HTERT RPE-1 (cell line): Measurements from ENCODE around the gene RNASEH2B.

ENCODE experiments used
- in situ Hi-C: fragments of 300-500 bp; cut with MboI; formaldehyde crosslinking; loops from 4 replicates; pipeline ENCODE4 v1.14.3; 2020; ENCODE audit warnings: low sequenced_read_pairs

Gene RNASEH2B

DNA sequence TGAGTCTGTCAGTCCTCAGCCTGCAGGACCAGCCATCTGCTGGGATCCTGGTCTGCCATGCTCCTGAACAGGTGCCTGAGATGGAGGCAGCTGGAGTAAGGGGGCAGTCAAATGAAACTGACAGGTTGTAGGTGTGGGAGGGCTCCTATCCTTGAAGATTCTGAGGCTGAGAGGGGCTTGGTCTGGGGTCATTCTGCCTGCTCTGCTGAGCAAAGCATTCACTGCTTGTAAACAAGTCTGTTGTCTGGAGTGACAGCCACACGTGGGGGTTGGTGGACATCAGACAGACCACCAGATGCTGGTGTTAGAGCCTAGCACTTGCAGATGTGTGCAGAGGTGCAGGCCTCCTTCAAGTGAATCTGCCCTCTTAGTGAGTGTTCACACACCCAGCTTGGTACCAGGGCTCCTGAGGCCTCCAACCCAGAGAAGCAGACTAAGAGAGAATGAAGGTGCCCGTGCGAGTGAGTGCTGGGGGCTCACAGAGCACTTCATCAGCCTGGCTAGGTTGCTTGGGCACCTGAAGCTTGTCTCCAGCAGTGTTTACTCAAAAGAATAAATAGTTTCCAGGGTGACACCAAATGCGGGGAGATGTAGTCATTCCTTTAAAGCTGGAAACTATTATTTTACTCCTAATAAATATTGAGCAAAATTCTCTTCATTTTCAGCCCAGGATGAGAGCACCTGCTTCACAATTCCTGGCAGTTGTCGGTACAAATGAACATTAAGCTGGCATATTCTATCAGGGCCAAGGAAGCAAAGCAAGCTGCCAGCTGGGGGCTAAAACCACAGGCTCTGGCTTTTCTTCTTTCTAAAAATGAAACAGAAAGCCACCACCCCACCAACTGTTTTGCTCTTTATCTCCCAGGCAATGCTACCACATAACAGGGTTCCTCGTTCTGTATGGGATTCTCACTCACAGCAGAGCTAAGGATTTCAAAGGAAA lies 82.3 kb downstream of the RNASEH2B start:
- in situ Hi-C loops: no loop called here

DNA sequence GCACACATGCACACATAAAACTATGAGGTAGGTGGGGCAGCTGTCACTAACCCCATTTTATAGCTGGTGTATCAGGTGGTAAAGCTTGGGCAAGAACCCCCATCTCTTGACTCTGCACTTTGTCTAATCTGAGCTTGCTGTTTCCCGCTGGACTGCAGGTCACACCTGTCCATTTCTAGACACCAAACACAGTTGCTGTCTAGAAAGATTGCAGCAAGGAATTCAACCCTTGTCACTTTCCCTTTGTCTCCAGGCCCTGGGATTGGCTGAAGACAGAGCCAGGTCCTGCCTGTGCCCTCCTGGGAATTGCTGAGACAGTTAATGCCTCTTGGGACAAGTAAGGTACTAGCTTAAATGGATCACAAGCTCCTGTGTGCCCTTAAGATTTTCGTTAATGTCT lies 83.8 kb downstream of the RNASEH2B start:
- in situ Hi-C loops: no loop called here

DNA sequence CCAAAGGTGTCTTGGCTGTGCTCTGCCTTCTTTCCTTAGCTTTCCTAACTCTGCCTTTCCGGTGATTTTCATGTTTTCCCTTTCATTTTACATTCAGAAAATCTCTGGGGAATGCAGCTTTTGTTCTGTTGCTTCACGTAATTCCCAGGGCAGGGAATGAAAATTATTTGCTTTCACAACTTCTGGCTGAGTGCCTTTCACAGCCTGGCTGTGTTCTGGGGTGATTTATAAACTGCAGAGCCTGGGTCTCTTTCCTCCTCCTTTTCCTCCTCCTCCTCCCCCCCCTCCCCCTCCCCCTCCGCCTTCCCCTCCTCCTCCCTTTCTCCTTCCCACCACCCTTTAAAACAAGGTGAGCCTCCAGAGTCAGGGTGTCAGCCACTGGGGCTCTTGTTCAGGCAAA lies 84.3 kb downstream of the RNASEH2B start:
- in situ Hi-C loops: no loop called here

DNA sequence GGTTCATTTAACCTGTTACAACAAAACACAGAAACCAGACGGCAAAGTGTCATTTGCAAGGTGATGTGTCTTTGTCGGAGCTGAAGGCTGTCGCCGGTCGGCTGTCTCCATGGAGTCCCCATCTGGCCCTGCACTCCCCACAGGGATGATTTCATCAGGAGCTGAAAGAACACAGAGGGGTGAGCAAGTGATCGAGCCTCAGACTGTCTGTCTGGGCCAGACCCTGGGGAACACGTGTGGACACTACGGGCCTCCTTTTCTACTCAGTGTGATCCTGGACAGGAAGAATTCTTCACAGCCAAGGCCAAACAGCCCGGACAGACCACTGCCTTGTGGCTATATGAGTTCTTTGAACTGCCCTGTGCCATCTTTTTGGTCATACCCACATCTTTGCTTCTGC lies 85.1 kb downstream of the RNASEH2B start:
- in situ Hi-C loops: no loop called here

DNA sequence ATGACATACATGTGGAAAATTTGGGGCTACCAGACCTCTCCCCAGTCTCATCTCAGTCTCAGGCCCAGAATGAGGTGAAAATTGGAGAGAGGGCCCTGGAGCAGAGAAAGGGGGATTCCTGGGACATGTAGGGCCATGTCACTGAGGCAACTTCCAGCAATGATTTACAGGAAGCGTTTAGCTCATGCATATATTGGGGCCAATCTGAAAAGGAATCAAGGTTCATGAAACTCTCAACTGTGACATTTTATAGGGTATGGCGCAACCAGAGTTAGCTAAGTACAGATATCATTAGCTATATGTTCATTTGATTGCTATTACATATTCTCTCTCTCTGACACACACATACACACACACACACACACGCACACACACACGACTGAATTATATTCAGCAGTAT lies 86.3 kb downstream of the RNASEH2B start:
- in situ Hi-C loops: no loop called here

DNA sequence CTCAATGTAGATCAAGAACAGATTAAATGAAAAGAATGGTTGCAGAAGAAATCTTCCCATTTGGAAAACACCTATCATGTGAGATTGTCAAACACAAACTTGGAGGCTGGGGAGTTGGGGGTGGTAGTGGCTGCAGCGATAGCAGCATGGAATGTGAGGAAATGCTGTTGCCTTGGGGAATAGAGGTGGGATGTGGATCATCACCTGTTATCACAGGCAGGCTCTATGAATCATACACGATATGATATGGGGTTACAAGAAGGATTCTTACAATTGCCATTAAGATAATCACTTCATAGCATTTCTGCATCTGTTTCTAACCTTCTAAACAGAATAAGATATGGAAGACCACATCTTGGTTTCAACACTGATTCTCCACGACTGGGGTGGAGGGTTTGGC lies 88.7 kb downstream of the RNASEH2B start:
- in situ Hi-C loops: no loop called here

DNA sequence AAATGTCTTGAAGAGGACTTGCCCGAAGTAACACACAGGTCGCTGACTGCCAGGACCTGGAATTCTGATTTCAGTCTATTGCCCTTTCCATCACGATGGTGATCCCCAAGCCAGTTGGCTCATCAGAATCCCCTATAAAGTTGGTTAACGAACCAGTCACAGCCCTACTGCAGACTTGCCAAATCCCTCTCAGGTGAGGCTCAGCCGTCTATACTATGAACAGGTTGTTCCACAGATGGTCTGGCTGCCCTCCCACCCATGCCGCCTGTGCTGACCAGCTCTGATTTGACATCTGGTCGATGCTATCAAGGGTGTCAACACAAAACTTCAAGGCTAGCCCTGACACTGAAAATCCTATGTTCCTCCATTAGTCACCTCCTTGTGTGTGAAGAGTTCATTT lies 90.0 kb downstream of the RNASEH2B start:
- in situ Hi-C loops: no loop called here

DNA sequence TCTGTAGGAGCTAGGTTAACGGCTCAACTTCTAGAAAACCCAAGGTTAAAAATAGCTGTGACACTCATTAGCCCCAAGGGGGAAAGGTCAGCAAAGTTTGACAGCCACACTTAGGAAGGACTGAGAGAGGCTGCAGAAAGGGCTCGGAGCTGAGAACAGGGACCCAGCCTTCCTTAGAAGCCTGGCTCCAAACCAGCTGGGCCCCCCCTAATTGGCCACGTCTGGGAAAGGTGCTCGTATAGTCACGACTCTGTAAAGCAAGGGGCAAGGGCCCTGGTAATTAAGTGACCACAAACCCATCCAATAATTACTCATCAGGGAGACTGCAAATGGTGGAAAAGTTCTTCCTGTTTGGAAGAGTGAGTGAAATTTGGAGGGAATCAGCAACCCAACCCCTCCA lies 90.5 kb downstream of the RNASEH2B start:
- in situ Hi-C loops: no loop called here

DNA sequence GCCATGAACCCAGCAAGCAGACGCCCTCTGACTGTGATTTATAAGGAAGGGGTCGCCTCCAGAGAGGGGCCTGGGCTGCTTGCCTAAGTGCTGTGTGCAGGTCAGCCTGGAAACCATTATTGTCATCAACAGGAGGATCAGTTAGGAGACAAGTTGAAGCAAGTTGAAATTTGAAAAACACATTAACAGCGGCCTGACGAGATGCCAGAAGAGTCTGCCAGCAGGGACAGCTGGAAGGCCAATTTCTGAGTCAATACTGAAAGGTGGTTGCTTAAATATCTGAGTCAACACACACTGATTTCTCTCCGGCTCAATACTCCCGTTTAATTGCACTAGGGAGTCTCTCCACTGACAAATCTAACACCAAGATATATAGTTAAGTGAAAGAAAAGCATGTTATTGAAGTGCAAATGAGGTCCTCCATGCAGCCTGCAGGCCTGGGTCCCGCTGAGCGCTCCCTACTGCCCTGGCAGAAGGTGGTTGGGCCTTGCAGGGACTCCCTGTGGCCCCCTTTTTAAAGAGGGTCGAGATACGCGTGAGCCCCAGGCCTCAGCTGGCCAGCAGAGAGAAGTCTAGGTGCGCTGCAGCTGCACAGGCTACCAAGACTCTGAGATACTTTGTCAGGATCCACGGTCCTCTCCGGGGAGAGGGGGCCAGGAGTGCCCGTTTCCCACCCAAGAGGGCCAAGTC lies 91.1 kb downstream of the RNASEH2B start:
- in situ Hi-C loops: no loop called here

DNA sequence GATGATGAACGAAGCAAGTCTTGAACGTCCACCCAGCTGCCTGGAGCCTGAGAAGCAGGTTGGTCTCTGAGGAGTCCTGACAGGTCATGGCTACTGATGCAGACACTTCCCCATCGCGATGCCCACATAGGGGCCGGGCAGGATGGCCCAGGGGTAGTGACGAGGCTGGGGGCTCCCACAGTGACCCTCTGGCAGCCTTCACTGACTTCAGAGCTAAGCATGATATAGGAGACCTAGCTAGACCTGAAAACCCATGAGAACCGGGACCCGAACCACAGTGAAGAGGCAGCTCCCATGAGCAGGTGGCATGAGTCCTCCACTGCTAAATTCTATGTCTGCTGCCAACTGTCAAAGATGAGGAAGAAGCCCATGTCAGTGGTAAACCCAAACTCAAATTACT lies 91.7 kb downstream of the RNASEH2B start:
- in situ Hi-C loops: no loop called here

DNA sequence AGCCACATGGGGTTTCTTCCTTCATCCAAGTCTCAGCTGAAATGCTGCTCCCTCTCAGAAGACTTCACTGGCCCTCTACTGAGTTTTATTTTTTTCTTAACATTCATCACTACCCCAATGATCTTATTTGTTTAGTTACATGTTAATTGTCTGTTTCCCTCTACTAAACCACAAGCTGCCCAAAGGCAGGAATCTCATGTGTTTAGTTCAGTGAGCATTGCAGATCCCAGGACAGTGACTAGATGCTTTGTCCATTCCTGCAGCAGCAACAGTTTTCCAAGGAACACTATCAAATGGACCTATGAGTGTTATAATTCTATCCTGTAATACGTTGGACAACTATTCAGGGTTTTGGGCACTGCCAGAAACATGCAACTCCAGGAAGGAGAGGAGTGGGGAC lies 93.1 kb downstream of the RNASEH2B start:
- in situ Hi-C loops: no loop called here

DNA sequence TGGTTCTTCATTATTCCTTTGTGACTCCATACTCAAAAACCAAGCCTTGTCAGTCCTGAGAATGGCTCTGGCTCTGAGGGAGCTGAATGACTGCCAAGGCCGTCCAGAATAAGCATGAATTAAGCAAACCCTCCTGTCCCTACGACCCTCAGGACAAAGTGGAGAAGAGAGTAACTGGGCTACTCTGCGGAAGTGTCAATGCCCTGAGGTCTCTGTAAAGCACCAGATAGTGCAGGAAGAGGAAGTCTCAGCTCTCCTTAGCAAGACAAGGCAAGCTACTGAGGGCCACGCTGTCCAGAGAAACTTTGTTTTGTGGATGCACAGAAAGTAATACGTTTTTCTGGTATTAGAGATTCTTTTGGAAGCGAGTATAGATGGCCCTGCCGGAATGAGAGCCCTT lies 94.1 kb downstream of the RNASEH2B start:
- in situ Hi-C loops: no loop called here

DNA sequence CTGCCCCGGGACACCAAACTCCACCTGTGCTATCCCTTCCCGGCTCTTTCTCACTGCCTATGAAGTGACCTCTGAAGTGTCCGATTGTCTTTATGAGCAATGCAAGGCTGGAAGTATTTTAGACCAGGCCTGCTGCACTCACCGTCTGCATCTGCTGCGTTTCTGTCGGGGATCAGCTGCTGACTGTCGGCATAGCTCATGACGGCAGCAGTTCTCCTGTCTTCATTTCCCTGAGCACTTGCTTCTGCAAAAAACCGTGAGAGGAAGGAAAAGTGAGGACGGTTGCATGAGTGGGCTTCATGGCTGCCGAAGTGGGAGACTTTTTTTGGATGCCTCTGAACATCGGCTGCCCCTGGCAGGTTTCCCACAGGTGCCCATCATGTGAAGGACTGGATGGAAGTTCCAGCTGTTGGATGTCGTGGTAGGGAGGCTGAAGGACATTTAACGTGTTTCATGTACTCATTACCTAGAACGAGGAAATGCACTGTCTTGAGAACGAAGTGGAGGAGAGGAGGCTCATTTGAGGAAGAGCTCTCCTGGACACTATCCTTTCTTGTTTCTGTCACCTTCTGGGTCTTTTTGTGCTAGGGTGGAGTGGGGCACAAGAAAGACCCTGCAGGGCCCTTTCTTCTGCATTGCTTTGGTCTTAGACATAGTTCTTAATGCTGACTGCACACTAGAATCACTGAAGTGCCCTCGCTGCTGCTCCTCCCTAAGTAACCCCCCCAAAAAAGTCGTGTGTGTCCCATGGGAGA lies 94.7 kb downstream of the RNASEH2B start:
- in situ Hi-C loops: no loop called here

DNA sequence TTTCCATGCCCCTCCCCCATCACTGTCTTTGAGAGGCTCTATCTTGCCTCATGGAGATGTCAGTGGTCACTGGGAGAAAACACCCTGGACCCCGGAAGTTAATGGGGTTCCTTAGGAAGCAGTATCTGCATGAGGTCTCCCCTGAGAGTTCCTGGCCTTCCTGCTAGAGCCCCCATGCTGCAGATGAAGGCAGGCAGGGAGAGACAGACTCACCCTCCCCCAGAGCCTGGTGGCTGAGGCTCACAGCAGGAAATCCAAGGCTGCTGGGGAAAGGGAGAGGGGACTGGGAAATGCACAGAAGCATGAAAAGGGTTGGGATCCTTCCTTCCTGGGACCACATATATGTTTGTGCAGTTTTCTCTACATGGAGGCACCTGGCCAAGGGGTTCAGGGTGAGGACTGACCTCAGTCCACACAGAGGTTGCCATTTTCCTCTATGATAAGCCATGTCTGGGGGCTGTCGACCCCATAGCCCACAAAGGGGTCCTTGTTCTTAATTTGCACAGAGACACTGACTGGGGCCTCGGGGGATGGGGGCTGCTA lies 95.4 kb downstream of the RNASEH2B start:
- in situ Hi-C loops: no loop called here

DNA sequence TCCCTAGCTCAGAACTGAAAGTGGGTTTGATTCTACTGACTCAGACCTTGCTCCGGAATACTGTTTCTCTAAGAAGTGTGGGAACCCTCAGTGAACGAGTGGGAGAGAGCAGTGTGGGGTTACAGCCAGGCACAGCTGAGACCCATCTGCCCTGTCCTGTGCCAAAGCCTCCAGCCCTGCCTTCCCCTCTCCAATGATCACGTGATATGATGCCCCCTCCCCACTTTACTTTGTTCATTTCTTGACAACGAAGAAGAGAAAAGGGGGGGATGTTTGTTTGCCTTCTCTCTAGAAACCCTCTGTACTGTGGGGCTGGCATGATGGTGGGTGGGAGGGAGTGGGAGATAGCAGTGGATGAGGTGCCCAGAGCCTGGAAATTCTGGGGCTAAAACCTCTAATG lies 96.0 kb downstream of the RNASEH2B start:
- in situ Hi-C loops: no loop called here
